BJ (cell line): ENCODE data around the gene AGFG2. TPM values are rescaled to one million over a fixed set of nuclear protein-coding genes. Genes with fewer than 3 reads are reported as not detected.
"Not testable (repeated sequence)": the region's sequence is repeated elsewhere in the genome, so short reads cannot be mapped to it uniquely, and the experiment has no call there.

Source experiments
- CTCF ChIA-PET: fragments of 350-600 bp; formaldehyde crosslinking; extraction: SDS; loops from one replicate; lab custom pipeline; 2021; ENCODE audit warnings: antibody characterized with exemption, inconsistent platforms; lab: Yijun Ruan, JAX
- POLR2A ChIA-PET: fragments of 300-600 bp; sonication (Branson Sonifier 250); formaldehyde crosslinking; extraction: SDS; loops from one replicate; lab custom pipeline; 2021; ENCODE audit warnings: antibody characterized with exemption; lab: Charles Lee
- DNase-seq: peaks from one replicate; pipeline ENCODE4 v3.0.0-alpha.2; 2011; ENCODE audit warnings: low read depth
- H3K27me3 ChIP-seq: 2 replicates; pipeline ENCODE4 v1.6.0; 2011; ENCODE audit warnings: low read length; ENCODE audit not compliant: control insufficient read depth, insufficient read depth
- H3K36me3 ChIP-seq: 2 replicates; pipeline ENCODE4 v1.5.1; 2011; ENCODE audit warnings: low read length; ENCODE audit not compliant: control insufficient read depth, insufficient read depth
- H3K4me3 ChIP-seq: 2 replicates; pipeline ENCODE4 v1.5.1; 2011; ENCODE audit warnings: low read depth, mild to moderate bottlenecking, control low read depth, low read length
- CTCF ChIP-seq: IDR thresholded peaks from 2 replicates; pipeline ENCODE4 v1.5.1; 2011; ENCODE audit warnings: low read depth, mild to moderate bottlenecking, control low read depth, inconsistent platforms, low read length, moderate library complexity; ENCODE audit not compliant: insufficient read depth
- polyA plus RNA-seq: library from polyadenylated mRNA; depleted of rRNA; stranded (reverse); fragments of >200 nt; gene quantifications from 2 replicates; pipeline ENCODE4 v1.2.3, GENCODE V29; 2011

The AGFG2 gene
- polyA plus RNA-seq, 1 experiment, result 10.9 TPM

GRCh38 chr7:100546926-100547800 is 8.2 kb downstream of the AGFG2 start:
- Histone ChIP-seq H3K27me3 (no peaks in the 10 kb centered on the region), H3K36me3 (no peaks in the 10 kb centered on the region), H3K4me3 (no peak overlapping the region)
- no peak for TF ChIP-seq CTCF
- no peak for DNase-seq
- POLR2A ChIA-PET, result interaction anchor here (0.5 kb wide), 1 partner anchor 50 kb away, joined by 10 read pairs; no protein-coding TSS in a partner anchor
- CTCF ChIA-PET, result interaction anchor here (1.2 to 4.1 kb wide), 4 partner anchors 12 to 144 kb away, joined by 3 to 30 read pairs (median 10); no protein-coding TSS in a partner anchor

- CTCF ChIA-PET, result interaction anchor here (0.7 to 4.1 kb wide), 5 partner anchors 11 to 97 kb away, joined by 3 to 30 read pairs (median 4); no protein-coding TSS in a partner anchor
- POLR2A ChIA-PET, result interaction anchor here (0.6 to 0.7 kb wide), 2 partner anchors 70 to 215 kb away, joined by 3 to 8 read pairs; no protein-coding TSS in a partner anchor
- no peaks in the 10 kb centered on the region for H3K36me3 ChIP-seq
- no peak overlapping the region for H3K4me3 ChIP-seq
- DNase-seq, result no peak
- no peak for TF ChIP-seq CTCF
- no peaks in the 10 kb centered on the region for H3K27me3 ChIP-seq
These were observed 8.9 kb downstream of the AGFG2 start for GRCh38 chr7:100547872-100548271.

- H3K4me3 ChIP-seq, DNase-seq, H3K36me3 ChIP-seq, H3K27me3 ChIP-seq: not testable (repeated sequence)
- CTCF ChIA-PET, result interaction anchor here (0.7 to 4.1 kb wide), 8 partner anchors 10 to 97 kb away, joined by 3 to 30 read pairs (median 6); no protein-coding TSS in a partner anchor
- POLR2A ChIA-PET, result interaction anchor here (0.6 to 0.7 kb wide), 2 partner anchors 71 to 214 kb away, joined by 3 to 8 read pairs; no protein-coding TSS in a partner anchor
These were observed 9.4 kb downstream of the AGFG2 start for GRCh38 chr7:100548446-100548845.

- no peak for DNase-seq
- no peak for TF ChIP-seq CTCF
- no peaks in the 10 kb centered on the region for H3K36me3 ChIP-seq
- no peaks in the 10 kb centered on the region for H3K27me3 ChIP-seq
- ChIA-PET CTCF (interaction anchor here (1.0 to 2.6 kb wide), 2 partner anchors 12 to 70 kb away, joined by 3 to 12 read pairs; no protein-coding TSS in a partner anchor), POLR2A (no interaction called here)
- H3K4me3 ChIP-seq, result no peak overlapping the region
These were observed 13.5 kb downstream of the AGFG2 start for GRCh38 chr7:100552532-100552931.

- CTCF ChIA-PET, result interaction anchor here (1.0 to 4.1 kb wide), 3 partner anchors 11 to 84 kb away, joined by 3 to 29 read pairs (median 12); no protein-coding TSS in a partner anchor
- DNase-seq, result no peak
- no peaks in the 10 kb centered on the region for H3K36me3 ChIP-seq
These were observed 14.0 kb downstream of the AGFG2 start for GRCh38 chr7:100553032-100553431.

More at GRCh38 chr7:100553032-100553431, 14.0 kb downstream of the AGFG2 start:
- POLR2A ChIA-PET, result no interaction called here
- H3K27me3 ChIP-seq, result no peaks in the 10 kb centered on the region
- no peak overlapping the region for H3K4me3 ChIP-seq
- TF ChIP-seq CTCF, result no peak
